ENCODE results near the gene MAP3K5. TPM values are rescaled to one million over a fixed set of nuclear protein-coding genes. Genes with fewer than 3 reads are reported as not detected.

MAP3K5 gene
- total RNA-seq, 4 donors from 2014 or later: 16.2 to 52.7 (median 34.8) TPM

- Histone ChIP-seq H3K27ac (no peak overlapping the region), H3K27me3 (no peaks in the 10 kb centered on the region), H3K4me1 (peaks cover 0 to 7% (median 2%) of the 10 kb centered on the region in 4 donors), H3K4me3 (no peak overlapping the region), H3K36me3 (no peaks in the 10 kb centered on the region), H3K9me3 (no peaks in the 10 kb centered on the region)
- WGBS, 2 donors (ENCODE audit: low coverage in 1 of 2): 70 to 82% methylated on average over 3 of the region's 3 CpGs
- DNase-seq: no peak
- TF ChIP-seq CTCF (IDR thresholded peaks at IDR 0.05) (no peak), POLR2AphosphoS5 (IDR thresholded peaks at IDR 0.05) (no peak), EP300 (IDR thresholded peaks at IDR 0.05; ENCODE audit: low read depth) (no peak), POLR2A (IDR thresholded peaks at IDR 0.05) (no peak)
- intact Hi-C loops (cut with DNase I; ENCODE audit: low total_unique reads) (no loop called here), in situ Hi-C loops (cut with MboI; ENCODE audit: low pct_ligation_motif_present in 1 of 4, low pct_unique_long_range_greater_than_20kb in 1 of 4, low sequenced_read_pairs in 3 of 4) (no loop called here)
These were observed 91.2 kb downstream of the MAP3K5 start for GRCh38 chr6:136701045-136701444.

GRCh38 chr6:136699358-136699757 lies 92.9 kb downstream of the MAP3K5 start:
- intact Hi-C loops (cut with DNase I; ENCODE audit: low total_unique reads) (no loop called here), in situ Hi-C loops (cut with MboI; ENCODE audit: low pct_ligation_motif_present in 1 of 4, low pct_unique_long_range_greater_than_20kb in 1 of 4, low sequenced_read_pairs in 3 of 4) (no loop called here)
- Histone ChIP-seq H3K4me1 (peaks cover 0 to 10% (median 3%) of the 10 kb centered on the region in 4 donors), H3K27ac (no peak overlapping the region), H3K4me3 (no peak overlapping the region), H3K36me3 (no peaks in the 10 kb centered on the region), H3K9me3 (no peaks in the 10 kb centered on the region), H3K27me3 (no peaks in the 10 kb centered on the region)
- 80 to 86% methylated on average over 3 to 5 of the region's 5 CpGs for WGBS, 2 donors (ENCODE audit: low coverage in 1 of 2)
- no peak for DNase-seq
- TF ChIP-seq POLR2AphosphoS5 (IDR thresholded peaks at IDR 0.05) (no peak), CTCF (IDR thresholded peaks at IDR 0.05) (no peak), POLR2A (IDR thresholded peaks at IDR 0.05) (no peak), EP300 (IDR thresholded peaks at IDR 0.05; ENCODE audit: low read depth) (no peak)

GRCh38 chr6:136696783-136697364 lies 95.4 kb downstream of the MAP3K5 start:
- in situ Hi-C loops (cut with MboI; ENCODE audit: low pct_ligation_motif_present in 1 of 4, low pct_unique_long_range_greater_than_20kb in 1 of 4, low sequenced_read_pairs in 3 of 4) (no loop called here), intact Hi-C loops (cut with DNase I; ENCODE audit: low total_unique reads) (no loop called here)
- TF ChIP-seq POLR2A (IDR thresholded peaks at IDR 0.05) (no peak), POLR2AphosphoS5 (IDR thresholded peaks at IDR 0.05) (no peak), CTCF (IDR thresholded peaks at IDR 0.05) (no peak), EP300 (IDR thresholded peaks at IDR 0.05; ENCODE audit: low read depth) (no peak)
- no peaks in the 10 kb centered on the region for H3K9me3 ChIP-seq
- WGBS, 2 donors (ENCODE audit: low coverage in 1 of 2): 93 to 94% methylated on average over 7 of the region's 7 CpGs
- no peaks in the 10 kb centered on the region for H3K36me3 ChIP-seq
- H3K4me3 ChIP-seq: no peak overlapping the region
- H3K4me1 ChIP-seq: peaks cover 0 to 14% (median 5%) of the 10 kb centered on the region in 4 donors
- no peak for DNase-seq
- no peaks in the 10 kb centered on the region for H3K27me3 ChIP-seq
- H3K27ac ChIP-seq: no peak overlapping the region

GRCh38 chr6:136696238-136696637 lies 96.0 kb downstream of the MAP3K5 start:
- no peaks in the 10 kb centered on the region for H3K36me3 ChIP-seq
- H3K4me3 ChIP-seq: no peak overlapping the region
- 63 to 74% methylated on average over 2 of the region's 2 CpGs for WGBS, 2 donors (ENCODE audit: low coverage in 1 of 2)
- in situ Hi-C loops (cut with MboI; ENCODE audit: low pct_ligation_motif_present in 1 of 4, low pct_unique_long_range_greater_than_20kb in 1 of 4, low sequenced_read_pairs in 3 of 4): no loop called here
- H3K27ac ChIP-seq: no peak overlapping the region
- peaks cover 0 to 14% (median 5%) of the 10 kb centered on the region in 4 donors for H3K4me1 ChIP-seq
- no peaks in the 10 kb centered on the region for H3K27me3 ChIP-seq
- intact Hi-C loops (cut with DNase I; ENCODE audit: low total_unique reads): no loop called here
- no peak for DNase-seq
- H3K9me3 ChIP-seq: no peaks in the 10 kb centered on the region
- no peak for TF ChIP-seq POLR2A (IDR thresholded peaks at IDR 0.05)
- no peak for TF ChIP-seq EP300 (IDR thresholded peaks at IDR 0.05; ENCODE audit: low read depth)
- peak in 2 of 3 donors; percentile 33 to 52 for TF ChIP-seq POLR2AphosphoS5 (IDR thresholded peaks at IDR 0.05)
- TF ChIP-seq CTCF (IDR thresholded peaks at IDR 0.05): no peak
